Left colon (tissue), 2 donors: Measurements from ENCODE around the gene P3H2. TPM values are rescaled to one million over a fixed set of nuclear protein-coding genes. Genes with fewer than 3 reads are reported as not detected.

Experiments used
- ATAC-seq: fragments of 200-7000 bp; cut with Tn5 transposase; one replicate; pipeline ENCODE4 v1.9.1; 2020; ENCODE audit warnings: mild to moderate bottlenecking, moderate library complexity
- DNase-seq, 2 donors: peaks; one replicate each; pipeline ENCODE4 v3.0.0-alpha.2; 2020
- intact Hi-C, 2 donors: fragments of 100-400 bp; cut with DNase I in 1 of 2; cut with micrococcal nuclease in 1 of 2; formaldehyde crosslinking; loops; one replicate each; pipeline versions ENCODE4 v1.11.2 to v1.14.0; 2022; cut with DNase I, micrococcal nuclease
- total RNA-seq, 2 donors: library from RNA; stranded (reverse); fragmentation: NEBNext Ultra II Directional; extraction: Animal tissue kit (Norgen Biotek cat#: 25700); gene quantifications; one replicate each; pipeline ENCODE4 v1.2.1, GENCODE V29; 2021
- donor health status: DM: no; HTN: no; CAD: no.
- donor health status: DM: yes; HTN: yes; CAD: no.

P3H2 gene
- total RNA-seq, 2 donors from 2014 or later, result 39.5 to 46.4 TPM

GRCh38 chr3:190127797-190128196 lies 7.1 kb upstream of the P3H2 start:
- intact Hi-C loops, result no loop called here
- no peak for ATAC-seq
- no peak for DNase-seq

GRCh38 chr3:190127195-190127594 lies 6.5 kb upstream of the P3H2 start:
- DNase-seq, result no peak
- intact Hi-C loops, result no loop called here
- peak; percentile 44 for ATAC-seq

- no peak for DNase-seq
- intact Hi-C loops, result no loop called here
- ATAC-seq, result no peak
These were observed 4.9 kb upstream of the P3H2 start for GRCh38 chr3:190125436-190126068.

GRCh38 chr3:190124067-190124466 lies 3.4 kb upstream of the P3H2 start:
- ATAC-seq (no peak), DNase-seq (no peak)
- intact Hi-C loops, result loop anchor here in 1 of 2 donors (5.0 kb wide), 1 partner anchor 157 kb away; no protein-coding TSS in a partner anchor

GRCh38 chr3:190122198-190122771 lies 1.6 kb upstream of the P3H2 start:
- no peak for DNase-seq
- no peak for ATAC-seq
- intact Hi-C loops, result loop anchor here in 1 of 2 donors (5.0 kb wide), 1 partner anchor 155 kb away; no protein-coding TSS in a partner anchor

- intact Hi-C loops, result loop anchor here in 1 of 2 donors (5.0 kb wide), 1 partner anchor 154 kb away; no protein-coding TSS in a partner anchor
- DNase-seq, result no peak
- ATAC-seq, result no peak
These were observed 686 bp upstream of the P3H2 start for GRCh38 chr3:190121383-190121782.

GRCh38 chr3:190121061-190121377 lies 322 bp upstream of the P3H2 start:
- intact Hi-C loops, result loop anchor here in 1 of 2 donors (5.0 kb wide), 1 partner anchor 154 kb away; no protein-coding TSS in a partner anchor
- DNase-seq (no peak), ATAC-seq (no peak)

GRCh38 chr3:190119461-190120268 lies 1.0 kb downstream of the P3H2 start:
- intact Hi-C loops, result loop anchor here in 1 of 2 donors (5.0 kb wide), 1 partner anchor 152 kb away; no protein-coding TSS in a partner anchor
- no peak for DNase-seq
- ATAC-seq, result no peak

- intact Hi-C loops, result no loop called here
- DNase-seq (no peak), ATAC-seq (no peak)
These were observed 2.3 kb downstream of the P3H2 start for GRCh38 chr3:190118438-190118837.

- ATAC-seq (no peak), DNase-seq (no peak)
- intact Hi-C loops, result no loop called here
These were observed 2.7 kb downstream of the P3H2 start for GRCh38 chr3:190117981-190118380.

- DNase-seq (no peak), ATAC-seq (no peak)
- intact Hi-C loops, result no loop called here
These were observed 4.1 kb downstream of the P3H2 start for GRCh38 chr3:190116551-190117067.

GRCh38 chr3:190110826-190111225 lies 9.9 kb downstream of the P3H2 start:
- DNase-seq, result no peak
- ATAC-seq, result no peak
- intact Hi-C loops, result no loop called here

GRCh38 chr3:190109441-190109840 lies 11.3 kb downstream of the P3H2 start:
- DNase-seq (no peak), ATAC-seq (no peak)
- intact Hi-C loops, result no loop called here

GRCh38 chr3:190108804-190109203 lies 11.9 kb downstream of the P3H2 start:
- intact Hi-C loops, result no loop called here
- DNase-seq (no peak), ATAC-seq (no peak)

GRCh38 chr3:190105876-190106275 lies 14.8 kb downstream of the P3H2 start:
- intact Hi-C loops, result no loop called here
- DNase-seq (no peak), ATAC-seq (no peak)

GRCh38 chr3:190101320-190102011 lies 19.2 kb downstream of the P3H2 start:
- intact Hi-C loops, result no loop called here
- ATAC-seq, result no peak
- DNase-seq, result no peak

GRCh38 chr3:190099099-190099498 lies 21.6 kb downstream of the P3H2 start:
- ATAC-seq (no peak), DNase-seq (no peak)
- intact Hi-C loops, result no loop called here

GRCh38 chr3:190097617-190098016 lies 23.1 kb downstream of the P3H2 start:
- peak; percentile 32 for ATAC-seq
- intact Hi-C loops, result no loop called here

GRCh38 chr3:190097025-190097424 lies 23.7 kb downstream of the P3H2 start:
- ATAC-seq (no peak), DNase-seq (no peak)

More at GRCh38 chr3:190097617-190098016, 23.1 kb downstream of the P3H2 start:
- peak in 1 of 2 donors; percentile 14 for DNase-seq

More at GRCh38 chr3:190097025-190097424, 23.7 kb downstream of the P3H2 start:
- intact Hi-C loops, result no loop called here
